Mammary epithelial cell (primary cell): ENCODE results near the gene SLC38A8.

ENCODE experiments used
- CTCF ChIP-seq, 2 donors: IDR thresholded peaks in 1 of 2; conservative IDR thresholded peaks in 1 of 2; 2 replicates each; pipeline ENCODE4 v1.5.1; 2011 to 2012; ENCODE audit warnings: inconsistent platforms in 2 of 2, low read length in 2 of 2, mild to moderate bottlenecking in 2 of 2, control low read depth in 1 of 2, low read depth in 1 of 2; ENCODE audit not compliant: insufficient read depth in 1 of 2; ENCODE audit errors: extremely low read depth in 1 of 2
- EZH2 ChIP-seq: IDR thresholded peaks from 2 replicates; pipeline ENCODE4 v1.6.1; 2012; ENCODE audit warnings: low read length, inconsistent platforms, borderline replicate concordance

- no peak for TF ChIP-seq CTCF (conservative IDR thresholded peaks at IDR 0.05 in 1 of 2, IDR thresholded peaks at IDR 0.05 in 1 of 2; ENCODE audit: extremely low read depth in 1 of 2, insufficient read depth in 1 of 2, low read depth in 1 of 2, low read length in 2 of 2)
- TF ChIP-seq EZH2: no peak
Measured at GRCh38 chr16:84038469-84038868, 4.1 kb downstream of the SLC38A8 start.
